ENCODE results near the gene CDC7.
A peak's percentile ranks its signal among the peaks of the same experiment; 100 is the strongest.
"Not testable (repeated sequence)": the region's sequence is repeated elsewhere in the genome, so short reads cannot be mapped to it uniquely, and the experiment has no call there.

The CDC7 gene

DNA sequence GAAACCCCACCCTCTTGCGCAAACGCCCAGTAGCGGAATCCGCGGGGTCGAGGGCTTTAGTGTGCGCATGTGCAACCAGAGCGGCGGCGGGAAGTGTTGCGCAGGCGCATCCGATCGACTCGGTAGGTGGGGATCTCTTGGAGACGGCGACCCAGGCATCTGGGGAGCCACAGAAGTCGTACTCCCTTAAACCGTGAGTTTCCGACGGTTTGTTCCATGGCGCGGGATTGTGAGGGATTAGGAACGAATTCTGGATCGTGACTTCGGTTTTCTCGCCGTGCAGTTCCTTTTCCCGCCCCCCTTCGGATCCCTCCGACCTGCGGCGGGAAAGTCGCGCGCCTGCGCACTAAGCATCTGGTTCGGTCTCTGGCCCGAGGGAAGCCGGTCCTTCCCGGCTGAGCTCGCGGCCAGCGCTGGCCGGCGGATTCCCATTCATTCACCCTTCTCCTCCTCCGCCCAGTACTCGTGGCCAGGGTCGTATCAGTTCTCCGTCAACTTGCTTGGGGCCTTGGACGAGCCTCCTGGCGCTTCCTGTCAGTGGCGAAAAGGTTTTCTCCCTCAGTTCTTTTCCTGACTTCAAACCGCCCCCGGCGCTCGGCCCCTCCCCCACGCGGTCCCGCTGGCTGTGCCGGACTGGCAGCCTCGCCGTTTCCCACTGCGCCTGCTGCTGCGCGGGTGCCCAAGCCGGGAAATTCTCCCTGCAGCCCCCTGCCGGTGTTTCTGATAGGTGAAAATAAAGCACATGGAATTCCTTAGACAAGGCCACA lies at the start of gene CDC7:
TSS of gene CDC7 (plus strand) at position 96 of the 767 bp plus-strand sequence. CDS start 866 bp downstream, outside the sequence.
- no peaks in the 10 kb centered on the region for H3K9me3 ChIP-seq (ENCODE audit: control insufficient read depth in 5 of 5, low read length in 5 of 5)
- no peaks in the 10 kb centered on the region for H3K27me3 ChIP-seq (ENCODE audit: control insufficient read depth in 5 of 5, insufficient read depth in 4 of 5, low read length in 5 of 5)
- H3K4me3 ChIP-seq (ENCODE audit: low read depth in 1 of 5, low read length in 5 of 5): peak within 1 kb of the TSS; percentile 81 to 94 (median 86)
- no peaks in the 10 kb centered on the region for H3K36me3 ChIP-seq (ENCODE audit: control insufficient read depth in 5 of 5, insufficient read depth in 5 of 5, low read length in 5 of 5)
- peak within 1 kb of the TSS; percentile 50 to 93 (median 85) for H3K9ac ChIP-seq (ENCODE audit: low read length in 5 of 5)
- peak within 1 kb of the TSS; percentile 92 for H3K27ac ChIP-seq (ENCODE audit: low read depth, low read length)
- H3K4me1 ChIP-seq (ENCODE audit: control insufficient read depth in 5 of 5, insufficient read depth in 5 of 5, low read length in 5 of 5): peaks cover 0 to 20% (median 13%) of the 10 kb centered on the region in 5 donors

DNA sequence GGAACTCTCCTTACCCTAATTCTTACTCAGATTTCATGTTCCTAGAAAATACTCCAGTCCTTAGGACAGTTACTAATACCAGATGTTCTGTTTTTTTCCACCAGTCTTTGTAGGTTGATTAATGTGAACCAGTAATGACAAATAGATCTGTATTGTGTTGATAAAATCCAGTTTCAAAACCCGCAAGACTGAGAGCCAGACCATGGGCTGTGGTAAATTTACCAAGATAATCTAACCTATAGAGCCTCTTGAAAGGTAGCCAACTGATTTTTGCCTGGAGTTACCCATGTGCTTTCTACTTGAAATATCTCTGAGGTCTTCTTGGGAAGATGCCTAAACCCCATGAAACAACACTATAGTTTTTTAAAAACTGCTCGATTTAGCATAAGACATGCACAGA lies 46.5 kb upstream of the CDC7 start:
- no peaks in the 10 kb centered on the region for H3K4me1 ChIP-seq (ENCODE audit: control insufficient read depth in 5 of 5, insufficient read depth in 5 of 5, low read length in 5 of 5)
- no peak overlapping the region for H3K9ac ChIP-seq (ENCODE audit: low read length in 5 of 5)

DNA sequence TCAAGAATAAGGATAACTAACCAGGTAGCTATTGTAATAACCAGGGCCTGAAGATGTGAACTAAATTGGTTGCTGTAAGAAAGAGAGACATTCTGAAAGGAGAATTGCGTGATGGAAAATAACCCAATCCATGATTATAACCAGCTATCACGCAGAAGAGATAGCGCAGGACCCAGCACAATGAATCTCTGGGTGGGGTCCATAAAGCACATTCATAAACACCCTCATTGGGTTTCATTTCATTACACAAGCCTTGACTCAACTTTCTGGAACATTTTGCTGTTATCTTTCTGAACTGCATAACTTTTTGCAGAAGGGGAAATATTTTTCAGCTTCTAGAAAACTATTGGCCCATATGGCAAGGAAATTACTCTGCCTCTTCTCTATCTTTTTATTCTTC lies 45.3 kb upstream of the CDC7 start:
- H3K36me3 ChIP-seq (ENCODE audit: control insufficient read depth in 5 of 5, insufficient read depth in 5 of 5, low read length in 5 of 5): no peaks in the 10 kb centered on the region
- H3K4me3 ChIP-seq (ENCODE audit: low read depth in 1 of 5, low read length in 5 of 5): no peak overlapping the region
- H3K9ac ChIP-seq (ENCODE audit: low read length in 5 of 5): no peak overlapping the region
- no peaks in the 10 kb centered on the region for H3K4me1 ChIP-seq (ENCODE audit: control insufficient read depth in 5 of 5, insufficient read depth in 5 of 5, low read length in 5 of 5)
- no peaks in the 10 kb centered on the region for H3K9me3 ChIP-seq (ENCODE audit: control insufficient read depth in 5 of 5, low read length in 5 of 5)
- no peaks in the 10 kb centered on the region for H3K27me3 ChIP-seq (ENCODE audit: control insufficient read depth in 5 of 5, insufficient read depth in 4 of 5, low read length in 5 of 5)
- no peak overlapping the region for H3K27ac ChIP-seq (ENCODE audit: low read depth, low read length)

More for the DNA sequence above, 46.5 kb upstream of the CDC7 start:
- H3K9me3 ChIP-seq (ENCODE audit: control insufficient read depth in 5 of 5, low read length in 5 of 5): no peaks in the 10 kb centered on the region
- no peaks in the 10 kb centered on the region for H3K27me3 ChIP-seq (ENCODE audit: control insufficient read depth in 5 of 5, insufficient read depth in 4 of 5, low read length in 5 of 5)
- no peak overlapping the region for H3K27ac ChIP-seq (ENCODE audit: low read depth, low read length)
- H3K4me3 ChIP-seq (ENCODE audit: low read depth in 1 of 5, low read length in 5 of 5): no peak overlapping the region
- H3K36me3 ChIP-seq (ENCODE audit: control insufficient read depth in 5 of 5, insufficient read depth in 5 of 5, low read length in 5 of 5): no peaks in the 10 kb centered on the region

DNA sequence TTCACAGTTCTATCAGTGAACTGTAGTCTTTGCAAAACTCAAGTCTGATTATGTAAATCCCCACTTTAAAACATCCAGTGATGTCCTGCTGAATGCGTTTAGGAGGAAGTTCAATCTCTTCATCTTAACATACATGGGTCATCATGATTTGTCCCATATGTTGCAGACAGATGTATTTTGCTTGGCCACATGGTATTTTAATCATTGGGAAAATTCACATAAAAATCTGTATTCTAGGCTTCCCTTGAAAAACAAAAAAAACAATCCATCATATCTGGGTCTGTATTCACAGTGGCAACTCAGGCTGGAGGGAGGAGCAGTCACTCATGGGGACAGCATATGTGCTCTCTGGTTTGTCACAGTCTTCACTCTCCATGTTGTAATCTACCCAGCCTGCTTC lies 44.8 kb upstream of the CDC7 start:
- H3K36me3 ChIP-seq (ENCODE audit: control insufficient read depth in 5 of 5, insufficient read depth in 5 of 5, low read length in 5 of 5): no peaks in the 10 kb centered on the region
- H3K27ac ChIP-seq (ENCODE audit: low read depth, low read length): no peak overlapping the region
- H3K4me1 ChIP-seq (ENCODE audit: control insufficient read depth in 5 of 5, insufficient read depth in 5 of 5, low read length in 5 of 5): no peaks in the 10 kb centered on the region
- no peaks in the 10 kb centered on the region for H3K9me3 ChIP-seq (ENCODE audit: control insufficient read depth in 5 of 5, low read length in 5 of 5)
- H3K9ac ChIP-seq (ENCODE audit: low read length in 5 of 5): no peak overlapping the region
- H3K27me3 ChIP-seq (ENCODE audit: control insufficient read depth in 5 of 5, insufficient read depth in 4 of 5, low read length in 5 of 5): no peaks in the 10 kb centered on the region
- no peak overlapping the region for H3K4me3 ChIP-seq (ENCODE audit: low read depth in 1 of 5, low read length in 5 of 5)

DNA sequence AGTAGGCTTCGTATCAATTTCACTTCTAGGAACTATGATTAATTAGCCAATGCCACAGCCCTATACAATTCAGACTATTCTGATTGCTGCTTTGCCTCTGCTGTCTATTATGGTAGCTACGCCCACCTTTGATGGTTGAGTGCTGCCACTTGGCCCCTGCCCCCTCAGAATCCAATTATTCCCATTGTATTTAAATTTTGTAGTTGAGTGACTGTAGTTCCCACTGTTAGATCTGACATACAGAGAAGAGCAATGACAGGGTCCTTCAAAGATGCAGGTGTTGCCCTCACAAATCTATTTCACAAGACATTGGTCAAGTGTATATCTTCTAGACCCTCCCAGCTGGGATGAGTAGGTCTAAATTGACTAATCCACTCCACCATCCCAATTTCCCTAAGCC lies 35.3 kb upstream of the CDC7 start:
- peaks cover 3 to 32% (median 22%) of the 10 kb centered on the region in 5 donors for H3K9me3 ChIP-seq (ENCODE audit: control insufficient read depth in 5 of 5, low read length in 5 of 5)

DNA sequence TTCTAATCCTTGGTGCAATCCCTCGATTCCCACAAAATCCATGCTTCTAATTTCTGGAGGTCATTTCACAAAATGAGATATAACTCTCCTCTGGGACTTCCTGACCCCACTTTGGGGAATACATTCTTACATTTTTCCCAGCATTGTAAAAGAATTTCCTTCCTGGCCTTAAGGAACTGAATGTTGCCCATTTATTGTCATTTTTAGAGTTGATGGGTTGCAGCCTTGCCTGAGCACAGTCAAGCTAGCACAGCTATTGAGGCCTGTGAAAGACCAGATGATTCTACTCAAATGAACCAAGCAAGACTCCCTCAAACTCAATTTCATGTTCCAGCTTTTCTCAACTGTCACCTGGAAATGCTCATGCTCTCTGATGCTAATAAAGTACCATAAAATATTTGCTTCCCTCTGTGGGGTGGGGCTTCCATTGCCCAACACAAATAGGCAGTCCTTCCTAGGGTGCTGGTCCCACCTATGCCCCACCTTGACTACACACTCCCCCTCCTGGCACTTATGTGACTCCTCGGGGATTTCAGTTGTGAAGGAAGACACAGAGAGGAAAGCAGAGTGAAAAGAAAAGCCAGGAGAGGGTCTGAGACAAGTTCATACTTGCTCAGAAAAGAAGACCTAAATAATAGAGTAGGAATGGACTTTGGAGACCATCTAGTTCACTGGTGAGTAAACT lies 24.0 kb upstream of the CDC7 start:
- Histone ChIP-seq H3K4me3 (ENCODE audit: low read depth in 1 of 5, low read length in 5 of 5) (no peak overlapping the region), H3K9me3 (ENCODE audit: control insufficient read depth in 5 of 5, low read length in 5 of 5) (no peaks in the 10 kb centered on the region), H3K27ac (ENCODE audit: low read depth, low read length) (no peak overlapping the region), H3K27me3 (ENCODE audit: control insufficient read depth in 5 of 5, insufficient read depth in 4 of 5, low read length in 5 of 5) (no peaks in the 10 kb centered on the region), H3K9ac (ENCODE audit: low read length in 5 of 5) (no peak overlapping the region), H3K4me1 (ENCODE audit: control insufficient read depth in 5 of 5, insufficient read depth in 5 of 5, low read length in 5 of 5) (peaks cover 0 to 10% (median 0%) of the 10 kb centered on the region in 5 donors), H3K36me3 (ENCODE audit: control insufficient read depth in 5 of 5, insufficient read depth in 5 of 5, low read length in 5 of 5) (no peaks in the 10 kb centered on the region)

More for the DNA sequence above, 35.3 kb upstream of the CDC7 start:
- H3K27ac ChIP-seq (ENCODE audit: low read depth, low read length); H3K36me3 ChIP-seq (ENCODE audit: control insufficient read depth in 5 of 5, insufficient read depth in 5 of 5, low read length in 5 of 5); H3K9ac ChIP-seq (ENCODE audit: low read length in 5 of 5); H3K27me3 ChIP-seq (ENCODE audit: control insufficient read depth in 5 of 5, insufficient read depth in 4 of 5, low read length in 5 of 5); H3K4me1 ChIP-seq (ENCODE audit: control insufficient read depth in 5 of 5, insufficient read depth in 5 of 5, low read length in 5 of 5): not testable (repeated sequence)
- H3K4me3 ChIP-seq (ENCODE audit: low read depth in 1 of 5, low read length in 5 of 5): peak overlapping the region in 3 of 5 donors; percentile 9 to 33 (median 22)

DNA sequence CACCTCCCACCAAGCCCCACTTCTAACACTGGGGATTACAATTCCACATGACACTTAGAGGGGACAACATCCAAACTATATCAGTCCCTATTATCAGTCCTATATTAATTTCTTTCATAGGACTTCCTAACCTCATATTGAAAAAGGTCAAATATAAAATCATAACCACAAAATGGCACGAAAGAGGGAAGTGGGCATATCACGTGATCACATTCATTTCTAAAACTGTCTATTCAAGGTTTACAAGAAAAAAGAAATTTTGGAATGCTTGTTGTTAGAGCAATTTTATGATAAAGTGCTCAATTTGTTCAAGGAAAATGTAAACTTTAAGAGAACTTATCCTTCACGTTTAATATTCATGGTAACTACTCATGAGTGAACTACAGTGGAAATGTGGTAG lies 13.2 kb upstream of the CDC7 start:
- H3K36me3 ChIP-seq (ENCODE audit: control insufficient read depth in 5 of 5, insufficient read depth in 5 of 5, low read length in 5 of 5): no peaks in the 10 kb centered on the region

DNA sequence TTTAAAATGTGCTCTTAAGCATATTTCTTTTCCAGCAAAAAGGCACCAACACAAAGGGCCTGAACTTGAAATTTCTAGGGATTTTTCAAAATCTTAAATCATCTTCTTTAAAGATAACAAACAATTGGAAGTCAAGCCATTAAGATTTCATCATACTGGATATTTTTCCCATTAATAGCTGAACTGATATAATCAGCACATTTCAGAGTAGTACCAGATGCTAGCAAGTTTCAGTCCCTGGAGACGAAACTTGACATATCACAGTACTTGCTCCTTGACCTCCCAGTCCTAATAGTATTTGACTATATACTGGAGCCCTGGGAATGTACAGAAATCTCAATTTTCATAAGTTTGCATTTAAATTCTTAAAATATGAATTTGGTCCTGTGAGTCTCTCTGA lies 10.2 kb upstream of the CDC7 start:
- Histone ChIP-seq H3K36me3 (ENCODE audit: control insufficient read depth in 5 of 5, insufficient read depth in 5 of 5, low read length in 5 of 5) (no peaks in the 10 kb centered on the region), H3K4me1 (ENCODE audit: control insufficient read depth in 5 of 5, insufficient read depth in 5 of 5, low read length in 5 of 5) (no peaks in the 10 kb centered on the region), H3K27ac (ENCODE audit: low read depth, low read length) (no peak overlapping the region), H3K27me3 (ENCODE audit: control insufficient read depth in 5 of 5, insufficient read depth in 4 of 5, low read length in 5 of 5) (no peaks in the 10 kb centered on the region), H3K4me3 (ENCODE audit: low read depth in 1 of 5, low read length in 5 of 5) (no peak overlapping the region), H3K9ac (ENCODE audit: low read length in 5 of 5) (no peak overlapping the region), H3K9me3 (ENCODE audit: control insufficient read depth in 5 of 5, low read length in 5 of 5) (peaks cover 0 to 3% (median 0%) of the 10 kb centered on the region in 5 donors)

More for the DNA sequence above, 13.2 kb upstream of the CDC7 start:
- no peak overlapping the region for H3K27ac ChIP-seq (ENCODE audit: low read depth, low read length)
- H3K9me3 ChIP-seq (ENCODE audit: control insufficient read depth in 5 of 5, low read length in 5 of 5): peaks cover 0 to 4% (median 0%) of the 10 kb centered on the region in 5 donors
- H3K27me3 ChIP-seq (ENCODE audit: control insufficient read depth in 5 of 5, insufficient read depth in 4 of 5, low read length in 5 of 5): no peaks in the 10 kb centered on the region
- no peaks in the 10 kb centered on the region for H3K4me1 ChIP-seq (ENCODE audit: control insufficient read depth in 5 of 5, insufficient read depth in 5 of 5, low read length in 5 of 5)
- no peak overlapping the region for H3K4me3 ChIP-seq (ENCODE audit: low read depth in 1 of 5, low read length in 5 of 5)
- H3K9ac ChIP-seq (ENCODE audit: low read length in 5 of 5): no peak overlapping the region

DNA sequence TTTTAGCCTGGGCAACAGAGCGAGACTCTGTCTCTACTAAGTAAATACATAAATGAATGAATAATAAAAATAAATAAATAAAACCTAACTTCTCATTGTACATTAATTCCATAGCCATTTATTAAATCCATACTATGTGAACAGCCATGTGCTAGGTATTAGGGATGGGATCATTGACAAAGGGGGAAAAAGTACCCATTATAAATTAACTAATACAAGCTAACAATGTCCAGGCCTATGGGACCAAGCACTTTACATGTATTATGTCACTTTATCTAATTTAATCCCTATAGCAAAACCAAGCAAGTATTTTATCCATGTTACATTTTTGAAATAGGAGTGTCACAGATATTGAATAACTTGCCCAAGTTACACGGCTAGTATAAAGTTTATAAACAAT lies 2.6 kb upstream of the CDC7 start:
- Histone ChIP-seq H3K4me1 (ENCODE audit: control insufficient read depth in 5 of 5, insufficient read depth in 5 of 5, low read length in 5 of 5) (peaks cover 0 to 20% (median 13%) of the 10 kb centered on the region in 5 donors), H3K27me3 (ENCODE audit: control insufficient read depth in 5 of 5, insufficient read depth in 4 of 5, low read length in 5 of 5) (no peaks in the 10 kb centered on the region), H3K9me3 (ENCODE audit: control insufficient read depth in 5 of 5, low read length in 5 of 5) (no peaks in the 10 kb centered on the region), H3K4me3 (ENCODE audit: low read depth in 1 of 5, low read length in 5 of 5) (no peak overlapping the region), H3K36me3 (ENCODE audit: control insufficient read depth in 5 of 5, insufficient read depth in 5 of 5, low read length in 5 of 5) (no peaks in the 10 kb centered on the region), H3K9ac (ENCODE audit: low read length in 5 of 5) (no peak overlapping the region), H3K27ac (ENCODE audit: low read depth, low read length) (no peak overlapping the region)

DNA sequence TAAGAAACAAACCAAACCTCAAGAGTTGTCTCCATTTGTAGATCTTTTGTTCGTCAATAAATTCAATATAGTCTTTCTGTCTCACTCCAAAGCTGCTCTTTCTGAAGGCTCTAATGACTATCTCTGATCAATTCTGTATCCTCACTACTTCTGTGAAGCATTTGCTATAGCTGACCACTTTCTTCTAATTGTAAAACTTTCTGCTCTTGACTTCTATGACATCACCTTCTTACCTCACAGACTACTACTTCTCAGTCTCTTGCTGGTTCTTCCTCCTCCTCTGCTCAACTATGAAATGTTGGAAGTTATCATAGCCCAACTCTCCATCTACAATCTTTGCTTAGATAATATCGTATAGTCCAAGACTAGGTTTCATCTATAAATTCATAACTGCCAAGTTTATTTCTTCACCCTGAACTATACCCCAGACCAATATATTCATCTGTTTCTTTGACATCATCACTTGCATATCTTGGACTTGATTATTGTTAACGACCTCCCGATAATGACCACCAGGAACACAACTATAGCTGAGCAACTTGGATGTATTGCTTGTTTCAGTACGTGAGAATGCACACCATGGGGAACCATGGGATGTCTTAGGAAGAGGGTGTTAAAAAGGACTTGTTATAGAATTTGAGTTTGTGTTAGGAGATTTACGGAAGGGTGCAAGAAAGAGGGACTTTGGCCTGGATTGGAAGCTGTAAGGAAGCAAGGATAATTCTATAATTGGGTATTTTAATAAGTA lies 2.0 kb upstream of the CDC7 start:
- H3K9ac ChIP-seq (ENCODE audit: low read length in 5 of 5): no peak overlapping the region
- no peak overlapping the region for H3K27ac ChIP-seq (ENCODE audit: low read depth, low read length)
- no peaks in the 10 kb centered on the region for H3K36me3 ChIP-seq (ENCODE audit: control insufficient read depth in 5 of 5, insufficient read depth in 5 of 5, low read length in 5 of 5)
- H3K27me3 ChIP-seq (ENCODE audit: control insufficient read depth in 5 of 5, insufficient read depth in 4 of 5, low read length in 5 of 5): no peaks in the 10 kb centered on the region
- peaks cover 0 to 20% (median 13%) of the 10 kb centered on the region in 5 donors for H3K4me1 ChIP-seq (ENCODE audit: control insufficient read depth in 5 of 5, insufficient read depth in 5 of 5, low read length in 5 of 5)
- H3K4me3 ChIP-seq (ENCODE audit: low read depth in 1 of 5, low read length in 5 of 5): no peak overlapping the region
- no peaks in the 10 kb centered on the region for H3K9me3 ChIP-seq (ENCODE audit: control insufficient read depth in 5 of 5, low read length in 5 of 5)
